CD4-positive, alpha-beta T cell (primary cell): Measurements from ENCODE around the gene VPS18. TPM values are rescaled to one million over a fixed set of nuclear protein-coding genes. Genes with fewer than 3 reads are reported as not detected.

ENCODE experiments used
- ATAC-seq: fragments of 200-7000 bp; cut with Tn5 transposase; one replicate; pipeline ENCODE4 v1.10.0; 2022; ENCODE audit warnings: mild to moderate bottlenecking; ENCODE audit not compliant: poor library complexity
- CTCF ChIA-PET: fragments of 350-600 bp; sonication (Branson Sonifier 250); formaldehyde crosslinking; loops from one replicate; lab custom pipeline; 2021; ENCODE audit warnings: antibody characterized with exemption, inconsistent platforms; lab: Charles Lee
- POLR2A ChIA-PET: fragments of 350-600 bp; sonication (Branson Sonifier 250); formaldehyde crosslinking; loops from one replicate; lab custom pipeline; 2021; ENCODE audit warnings: antibody characterized with exemption, inconsistent platforms; lab: Charles Lee
- DNase-seq, 14 experiments: peaks; one replicate each; pipeline ENCODE4 v3.0.0-alpha.2; 2013 to 2020; ENCODE audit warnings: mixed read lengths in 2 of 14
- H3K27ac ChIP-seq, 2 donors: one replicate each; pipeline versions ENCODE4 v1.5.1 to v1.7.0; 2013; ENCODE audit warnings: low read length in 2 of 2, low read depth in 1 of 2, mild to moderate bottlenecking in 1 of 2
- H3K27me3 ChIP-seq, 2 experiments: 1 replicate in 1 of 2; 2 replicates in 1 of 2; pipeline versions ENCODE4 v1.6.1 to v1.7.0; 2013; ENCODE audit warnings: low read length in 2 of 2, control low read depth in 1 of 2, mild to moderate bottlenecking in 1 of 2, moderate library complexity in 1 of 2; ENCODE audit not compliant: insufficient read depth in 2 of 2, control insufficient read depth in 1 of 2
- H3K36me3 ChIP-seq: one replicate; pipeline ENCODE4 v1.6.1; 2013; ENCODE audit warnings: low read length, control low read depth; ENCODE audit not compliant: insufficient read depth
- H3K4me1 ChIP-seq: one replicate; pipeline ENCODE4 v1.6.1; 2013; ENCODE audit warnings: low read length, control low read depth; ENCODE audit not compliant: insufficient read depth
- H3K4me3 ChIP-seq: one replicate; pipeline ENCODE4 v1.5.1; 2013; ENCODE audit warnings: mild to moderate bottlenecking, low read length, moderate library complexity
- H3K9me3 ChIP-seq, 2 experiments: 1 replicate in 1 of 2; 2 replicates in 1 of 2; pipeline versions ENCODE4 v1.6.1 to v1.7.0; 2013; ENCODE audit warnings: low read length in 2 of 2, mild to moderate bottlenecking in 2 of 2, control low read depth in 1 of 2, moderate library complexity in 1 of 2; ENCODE audit not compliant: control insufficient read depth in 1 of 2, insufficient read depth in 1 of 2
- H3K27ac Mint-ChIP-seq: one replicate; pipeline ENCODE4 v1.8.0; 2020; ENCODE audit warnings: mixed read lengths
- H3K27me3 Mint-ChIP-seq: one replicate; pipeline ENCODE4 v1.8.0; 2021; ENCODE audit warnings: mixed read lengths
- H3K36me3 Mint-ChIP-seq: one replicate; pipeline ENCODE4 v1.8.0; 2021; ENCODE audit warnings: low read depth, mixed read lengths
- H3K4me1 Mint-ChIP-seq: one replicate; pipeline ENCODE4 v1.8.0; 2021; ENCODE audit warnings: low read depth, mixed read lengths
- H3K4me3 Mint-ChIP-seq: one replicate; pipeline ENCODE4 v1.8.0; 2020; ENCODE audit warnings: mild to moderate bottlenecking, mixed read lengths
- H3K9me3 Mint-ChIP-seq: one replicate; pipeline ENCODE4 v1.8.0; 2020; ENCODE audit warnings: mixed read lengths
- intact Hi-C, 2 experiments: fragments of 100-400 bp; cut with DNase I in 1 of 2; cut with micrococcal nuclease in 1 of 2; formaldehyde crosslinking; loops; one replicate each; pipeline versions ENCODE4 v1.15.1 to v1.9.0; 2023 to 2025; cut with DNase I, micrococcal nuclease
- total RNA-seq, 174 experiments: library from RNA in 2 of 174; stranded (reverse) in 2 of 174; gene quantifications; one replicate each; pipeline ENCODE4 v1.2.3 and lab custom pipeline; 2021 to 2026
- TF ChIP-seq, protein P1 (sequence below): fragments of 200-600 bp; IDR thresholded peaks from one replicate; pipeline ENCODE4 v1.8.0; 2022; ENCODE audit warnings: antibody characterized with exemption, mild to moderate bottlenecking

Gene VPS18
- total RNA-seq, 2 experiments from 2014 or later: 20.8 to 21.7 TPM

DNA sequence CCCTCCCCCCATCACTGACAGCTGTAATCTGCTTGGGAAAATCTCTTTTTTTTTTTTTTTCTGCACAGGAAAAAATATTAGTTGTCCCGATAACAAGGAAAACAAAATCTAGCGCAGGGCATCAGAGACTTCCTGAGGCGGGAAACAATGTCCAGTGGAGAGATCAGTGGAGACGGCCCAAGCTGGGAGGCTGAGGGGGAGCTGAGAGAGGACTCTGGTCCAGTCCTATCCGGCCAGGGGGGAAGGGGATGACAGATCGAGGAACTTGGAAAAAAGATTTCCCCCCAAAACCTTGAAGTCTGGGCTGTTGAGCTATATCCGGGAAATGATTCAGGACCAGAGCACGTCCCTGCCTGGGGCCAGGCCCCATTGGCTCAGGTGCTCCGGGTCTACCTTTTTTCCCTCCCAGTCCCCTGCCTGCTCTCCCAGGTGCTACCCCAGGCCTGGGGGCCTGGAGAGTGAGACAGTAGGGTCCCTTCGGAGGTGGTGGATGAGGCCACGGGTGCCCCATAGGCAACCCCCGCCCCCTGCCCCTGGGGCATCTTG is 20.9 kb downstream of the VPS18 start:
- no peak overlapping the region for H3K27ac Mint-ChIP-seq
- DNase-seq (no peak), ATAC-seq (no peak)
- no peaks in the 10 kb centered on the region for H3K27me3 ChIP-seq
- H3K4me1 ChIP-seq: no peaks in the 10 kb centered on the region
- TF ChIP-seq, protein P1, sequence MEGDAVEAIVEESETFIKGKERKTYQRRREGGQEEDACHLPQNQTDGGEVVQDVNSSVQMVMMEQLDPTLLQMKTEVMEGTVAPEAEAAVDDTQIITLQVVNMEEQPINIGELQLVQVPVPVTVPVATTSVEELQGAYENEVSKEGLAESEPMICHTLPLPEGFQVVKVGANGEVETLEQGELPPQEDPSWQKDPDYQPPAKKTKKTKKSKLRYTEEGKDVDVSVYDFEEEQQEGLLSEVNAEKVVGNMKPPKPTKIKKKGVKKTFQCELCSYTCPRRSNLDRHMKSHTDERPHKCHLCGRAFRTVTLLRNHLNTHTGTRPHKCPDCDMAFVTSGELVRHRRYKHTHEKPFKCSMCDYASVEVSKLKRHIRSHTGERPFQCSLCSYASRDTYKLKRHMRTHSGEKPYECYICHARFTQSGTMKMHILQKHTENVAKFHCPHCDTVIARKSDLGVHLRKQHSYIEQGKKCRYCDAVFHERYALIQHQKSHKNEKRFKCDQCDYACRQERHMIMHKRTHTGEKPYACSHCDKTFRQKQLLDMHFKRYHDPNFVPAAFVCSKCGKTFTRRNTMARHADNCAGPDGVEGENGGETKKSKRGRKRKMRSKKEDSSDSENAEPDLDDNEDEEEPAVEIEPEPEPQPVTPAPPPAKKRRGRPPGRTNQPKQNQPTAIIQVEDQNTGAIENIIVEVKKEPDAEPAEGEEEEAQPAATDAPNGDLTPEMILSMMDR: no peak
- H3K4me3 Mint-ChIP-seq: no peak overlapping the region
- H3K4me1 Mint-ChIP-seq: no peaks in the 10 kb centered on the region
- no peaks in the 10 kb centered on the region for H3K36me3 ChIP-seq
- intact Hi-C loops: no loop called here
- ChIA-PET CTCF (interaction anchor here (1.0 kb wide), 1 partner anchor 11 kb away, joined by 3 read pairs; no protein-coding TSS in a partner anchor), POLR2A (no interaction called here)
- no peaks in the 10 kb centered on the region for H3K9me3 ChIP-seq
- H3K27me3 Mint-ChIP-seq: no peaks in the 10 kb centered on the region
- H3K9me3 Mint-ChIP-seq: no peaks in the 10 kb centered on the region
- H3K27ac ChIP-seq: no peak overlapping the region
- no peak overlapping the region for H3K4me3 ChIP-seq
- no peaks in the 10 kb centered on the region for H3K36me3 Mint-ChIP-seq

DNA sequence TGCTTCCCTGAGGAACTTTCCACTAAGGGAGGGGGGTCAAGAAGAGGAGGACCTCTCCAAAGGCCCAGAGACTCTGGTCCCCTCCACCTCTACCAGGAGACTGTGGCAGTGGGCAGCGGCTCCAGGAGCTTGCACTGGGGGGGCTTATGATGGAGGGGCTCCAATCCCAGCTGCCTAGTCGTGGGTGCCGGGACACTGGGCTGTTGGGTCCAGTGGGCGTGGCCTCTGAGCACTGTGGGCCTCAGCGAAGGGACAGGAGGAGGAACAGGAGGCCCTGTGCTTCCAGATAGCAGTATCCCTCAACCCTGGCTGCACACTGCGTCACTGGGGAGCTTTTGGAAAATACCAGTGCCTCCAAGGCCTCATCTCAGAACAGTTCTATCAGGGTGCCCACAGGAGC is 21.4 kb downstream of the VPS18 start:
- Histone ChIP-seq H3K27ac (no peak overlapping the region), H3K4me3 (no peak overlapping the region), H3K4me1 (no peaks in the 10 kb centered on the region), H3K36me3 (no peaks in the 10 kb centered on the region), H3K27me3 (no peaks in the 10 kb centered on the region), H3K9me3 (no peaks in the 10 kb centered on the region)
- TF ChIP-seq, protein P1: no peak
- ChIA-PET CTCF (no interaction called here), POLR2A (no interaction called here)
- H3K4me3 Mint-ChIP-seq: no peak overlapping the region
- ATAC-seq (no peak), DNase-seq (no peak)
- H3K4me1 Mint-ChIP-seq: no peaks in the 10 kb centered on the region
- no peaks in the 10 kb centered on the region for H3K27me3 Mint-ChIP-seq
- intact Hi-C loops: no loop called here
- no peaks in the 10 kb centered on the region for H3K36me3 Mint-ChIP-seq
- no peak overlapping the region for H3K27ac Mint-ChIP-seq
- no peaks in the 10 kb centered on the region for H3K9me3 Mint-ChIP-seq

DNA sequence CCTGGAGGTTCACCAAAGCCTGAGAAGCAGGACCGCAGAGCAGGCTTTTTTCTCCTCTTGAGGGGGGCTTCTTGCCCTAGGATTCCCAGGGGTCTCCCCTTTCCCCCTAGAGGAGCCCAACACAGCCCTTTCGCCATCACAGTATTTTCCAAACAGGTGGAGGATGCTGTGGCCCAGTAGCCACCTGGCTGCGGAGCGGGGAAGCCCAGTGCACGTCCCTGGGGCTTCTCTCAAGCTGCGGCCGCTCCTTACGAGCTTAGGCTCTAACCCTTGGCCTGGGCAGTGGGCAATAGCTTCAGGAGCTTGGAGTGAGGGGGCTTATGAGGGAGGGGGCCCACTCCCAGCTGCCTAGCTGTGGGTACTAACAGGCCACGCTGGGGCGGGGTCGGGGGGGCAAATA is 23.3 kb downstream of the VPS18 start:
- Histone ChIP-seq H3K4me1 (no peaks in the 10 kb centered on the region), H3K27me3 (no peaks in the 10 kb centered on the region), H3K27ac (no peak overlapping the region), H3K36me3 (no peaks in the 10 kb centered on the region), H3K4me3 (no peak overlapping the region), H3K9me3 (no peaks in the 10 kb centered on the region)
- Mint-ChIP-seq H3K4me1 (no peaks in the 10 kb centered on the region), H3K27ac (no peak overlapping the region), H3K36me3 (no peaks in the 10 kb centered on the region), H3K27me3 (peaks cover 1% of the 10 kb centered on the region), H3K9me3 (no peaks in the 10 kb centered on the region), H3K4me3 (no peak overlapping the region)
- ChIA-PET CTCF (no interaction called here), POLR2A (no interaction called here)
- intact Hi-C loops: no loop called here
- DNase-seq (no peak), ATAC-seq (no peak)
- TF ChIP-seq, protein P1: no peak
